Liver (tissue), 9 donors: ENCODE results near the gene GPR176. TPM values are rescaled to one million over a fixed set of nuclear protein-coding genes. Genes with fewer than 3 reads are reported as not detected.

Experiments
- DNase-seq: peaks from one replicate; pipeline ENCODE4 v3.0.0-alpha.2; 2017; ENCODE audit warnings: low spot score
- H3K27ac ChIP-seq, 2 donors: one replicate each; pipeline ENCODE4 v1.7.0; 2013; ENCODE audit warnings: inconsistent platforms in 2 of 2, low read length in 2 of 2, control low read depth in 1 of 2, low read depth in 1 of 2, mild to moderate bottlenecking in 1 of 2
- H3K27me3 ChIP-seq, 4 donors: one replicate each; pipeline versions ENCODE4 v1.6.1 to v1.7.0; 2013; ENCODE audit warnings: low read length in 3 of 4, inconsistent platforms in 1 of 4, mild to moderate bottlenecking in 1 of 4, moderate library complexity in 1 of 4; ENCODE audit not compliant: control insufficient read depth in 4 of 4, insufficient read depth in 4 of 4
- H3K36me3 ChIP-seq, 4 donors: one replicate each; pipeline versions ENCODE4 v1.6.1 to v1.7.0; 2013; ENCODE audit warnings: low read length in 3 of 4, mild to moderate bottlenecking in 3 of 4, low read depth in 1 of 4, moderate library complexity in 1 of 4; ENCODE audit not compliant: control insufficient read depth in 4 of 4, insufficient read depth in 3 of 4
- H3K4me1 ChIP-seq, 4 donors: one replicate each; pipeline versions ENCODE4 v1.6.1 to v1.7.0; 2013; ENCODE audit warnings: low read length in 3 of 4, mild to moderate bottlenecking in 3 of 4, moderate library complexity in 1 of 4; ENCODE audit not compliant: control insufficient read depth in 4 of 4, insufficient read depth in 4 of 4
- H3K4me3 ChIP-seq, 3 donors: one replicate each; pipeline versions ENCODE4 v1.6.1 to v1.7.0; 2013; ENCODE audit warnings: low read length in 3 of 3, control low read depth in 1 of 3, low read depth in 1 of 3, mild to moderate bottlenecking in 1 of 3
- H3K9ac ChIP-seq, 2 donors: one replicate each; pipeline ENCODE4 v1.7.0; 2013; ENCODE audit warnings: low read length in 2 of 2, mild to moderate bottlenecking in 2 of 2, moderate library complexity in 2 of 2, control low read depth in 1 of 2, low read depth in 1 of 2
- H3K9me3 ChIP-seq, 4 donors: one replicate each; pipeline versions ENCODE4 v1.6.1 to v1.7.0; 2013; ENCODE audit warnings: low read length in 3 of 4; ENCODE audit not compliant: control insufficient read depth in 4 of 4
- EGR1 ChIP-seq, 2 donors: IDR thresholded peaks; 2 replicates each; pipeline ENCODE4 v1.6.1; 2016 to 2018; ENCODE audit warnings: antibody characterized with exemption in 2 of 2, low read depth in 2 of 2
- FOXA1 ChIP-seq: IDR thresholded peaks from 2 replicates; pipeline ENCODE4 v1.6.1; 2016; ENCODE audit warnings: antibody characterized with exemption
- FOXA2 ChIP-seq: IDR thresholded peaks from 2 replicates; pipeline ENCODE4 v1.6.1; 2016; ENCODE audit warnings: antibody characterized with exemption
- GABPA ChIP-seq, 2 donors: IDR thresholded peaks in 1 of 2; conservative IDR thresholded peaks in 1 of 2; 2 replicates each; pipeline ENCODE4 v1.6.1; 2016; ENCODE audit warnings: antibody characterized with exemption in 2 of 2, mild to moderate bottlenecking in 1 of 2, moderate library complexity in 1 of 2
- HNF4A ChIP-seq, 2 donors: conservative IDR thresholded peaks; 2 replicates each; pipeline ENCODE4 v1.6.1; 2016; ENCODE audit warnings: antibody characterized with exemption in 2 of 2, mild to moderate bottlenecking in 2 of 2
- HNF4G ChIP-seq: IDR thresholded peaks from 2 replicates; pipeline ENCODE4 v1.6.1; 2016; ENCODE audit warnings: antibody characterized with exemption
- JUND ChIP-seq, 2 donors: IDR thresholded peaks; 2 replicates each; pipeline ENCODE4 v1.6.1; 2016; ENCODE audit warnings: antibody characterized with exemption in 2 of 2
- NR2F2 ChIP-seq: IDR thresholded peaks from 2 replicates; pipeline ENCODE4 v1.6.1; 2016; ENCODE audit warnings: antibody characterized with exemption
- RAD21 ChIP-seq, 2 donors: IDR thresholded peaks; 2 replicates each; pipeline ENCODE4 v1.6.1; 2016; ENCODE audit warnings: antibody characterized with exemption in 2 of 2, mild to moderate bottlenecking in 2 of 2
- RXRA ChIP-seq, 2 donors: IDR thresholded peaks; 2 replicates each; pipeline ENCODE4 v1.6.1; 2017 to 2018; ENCODE audit warnings: antibody characterized with exemption in 2 of 2, mild to moderate bottlenecking in 1 of 2
- TAF1 ChIP-seq: conservative IDR thresholded peaks from 2 replicates; pipeline ENCODE4 v1.6.1; 2016; ENCODE audit warnings: antibody characterized with exemption, mild to moderate bottlenecking
- YY1 ChIP-seq: IDR thresholded peaks from 2 replicates; pipeline ENCODE4 v1.6.1; 2016; ENCODE audit warnings: antibody characterized with exemption, mild to moderate bottlenecking
- WGBS: extraction: QIAGEN DNeasy Blood & Tissue Kit; methylation state at CpG from one replicate; pipeline ENCODE4 v1.1.7; 2013; 5-methylcytosine and 5-hydroxymethylcytosine counted together
- polyA plus RNA-seq, 2 donors: library from polyadenylated mRNA; stranded (reverse) in 1 of 2; unstranded in 1 of 2; fragments of 200-250 nt in 1 of 2; fragments of >200 nt in 1 of 2; fragmentation: Nextera tagmentation in 1 of 2; extraction: Ambion mirVana in 1 of 2; gene quantifications; one replicate each; pipeline versions ENCODE4 v1.2.1 to v1.2.3, GENCODE V29; 2013 to 2015
- total RNA-seq, 2 donors: library from RNA; depleted of rRNA; stranded (reverse); fragments of >200 nt; gene quantifications; one replicate each; pipeline ENCODE4 v1.2.3, GENCODE V29; 2014
- TF ChIP-seq, protein P1 (sequence below): IDR thresholded peaks from 2 replicates; pipeline ENCODE4 v1.6.1; 2016; ENCODE audit warnings: antibody characterized with exemption
- TF ChIP-seq, protein P2 (sequence below): IDR thresholded peaks from 2 replicates; pipeline ENCODE4 v1.6.1; 2016; ENCODE audit warnings: antibody characterized with exemption
- TF ChIP-seq, protein P3 (sequence below): IDR thresholded peaks from 2 replicates; pipeline ENCODE4 v1.6.1; 2016; ENCODE audit warnings: antibody characterized with exemption
- TF ChIP-seq, protein P4 (sequence below): IDR thresholded peaks from 2 replicates; pipeline ENCODE4 v1.6.1; 2016; ENCODE audit warnings: antibody characterized with exemption, mild to moderate bottlenecking
- donor health status: healthy.
- donor health status: healthy.
- donor health status: healthy.
- donor health status: healthy.
- donor health status: healthy.

The GPR176 gene
- total and polyA plus RNA-seq, 4 donors: 0.44 to 1.7 (median 1.4) TPM

DNA sequence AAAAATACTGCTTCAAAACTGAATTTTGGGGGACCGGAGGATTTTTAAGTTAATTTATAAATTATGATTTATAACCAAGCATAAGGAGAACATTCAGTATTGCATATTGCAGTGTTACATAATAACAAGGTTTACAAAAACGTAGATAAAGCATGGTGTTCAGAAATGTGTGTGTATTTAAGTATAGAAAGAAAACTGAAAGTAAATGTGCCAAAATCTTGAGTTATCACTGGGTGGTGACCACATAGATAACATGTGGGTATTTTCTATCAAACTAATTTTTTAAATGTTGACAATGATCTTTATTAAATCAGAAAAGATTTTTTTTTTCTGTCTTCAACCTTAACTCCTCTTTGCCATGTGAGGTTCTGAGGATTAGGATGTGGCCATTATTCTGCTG is 46.5 kb upstream of the GPR176 start:
- 63% methylated on average over 2 of the region's 2 CpGs for WGBS
- no peaks in the 10 kb centered on the region for H3K9me3 ChIP-seq
- H3K4me1 ChIP-seq: no peaks in the 10 kb centered on the region
- H3K27ac ChIP-seq: no peak overlapping the region
- no peak overlapping the region for H3K4me3 ChIP-seq
- TF ChIP-seq FOXA2 (no peak), YY1 (no peak), RXRA (IDR thresholded peaks at IDR 0.05) (no peak), JUND (IDR thresholded peaks at IDR 0.05) (no peak), GABPA (IDR thresholded peaks at IDR 0.05 in 1 of 2, conservative IDR thresholded peaks at IDR 0.05 in 1 of 2) (no peak), TAF1 (no peak), EGR1 (IDR thresholded peaks at IDR 0.05; ENCODE audit: low read depth in 2 of 2) (no peak)
- TF ChIP-seq, protein P1, sequence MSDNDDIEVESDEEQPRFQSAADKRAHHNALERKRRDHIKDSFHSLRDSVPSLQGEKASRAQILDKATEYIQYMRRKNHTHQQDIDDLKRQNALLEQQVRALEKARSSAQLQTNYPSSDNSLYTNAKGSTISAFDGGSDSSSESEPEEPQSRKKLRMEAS: no peak
- TF ChIP-seq, protein P2, sequence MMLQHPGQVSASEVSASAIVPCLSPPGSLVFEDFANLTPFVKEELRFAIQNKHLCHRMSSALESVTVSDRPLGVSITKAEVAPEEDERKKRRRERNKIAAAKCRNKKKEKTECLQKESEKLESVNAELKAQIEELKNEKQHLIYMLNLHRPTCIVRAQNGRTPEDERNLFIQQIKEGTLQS: no peak
- TF ChIP-seq, protein P3, sequence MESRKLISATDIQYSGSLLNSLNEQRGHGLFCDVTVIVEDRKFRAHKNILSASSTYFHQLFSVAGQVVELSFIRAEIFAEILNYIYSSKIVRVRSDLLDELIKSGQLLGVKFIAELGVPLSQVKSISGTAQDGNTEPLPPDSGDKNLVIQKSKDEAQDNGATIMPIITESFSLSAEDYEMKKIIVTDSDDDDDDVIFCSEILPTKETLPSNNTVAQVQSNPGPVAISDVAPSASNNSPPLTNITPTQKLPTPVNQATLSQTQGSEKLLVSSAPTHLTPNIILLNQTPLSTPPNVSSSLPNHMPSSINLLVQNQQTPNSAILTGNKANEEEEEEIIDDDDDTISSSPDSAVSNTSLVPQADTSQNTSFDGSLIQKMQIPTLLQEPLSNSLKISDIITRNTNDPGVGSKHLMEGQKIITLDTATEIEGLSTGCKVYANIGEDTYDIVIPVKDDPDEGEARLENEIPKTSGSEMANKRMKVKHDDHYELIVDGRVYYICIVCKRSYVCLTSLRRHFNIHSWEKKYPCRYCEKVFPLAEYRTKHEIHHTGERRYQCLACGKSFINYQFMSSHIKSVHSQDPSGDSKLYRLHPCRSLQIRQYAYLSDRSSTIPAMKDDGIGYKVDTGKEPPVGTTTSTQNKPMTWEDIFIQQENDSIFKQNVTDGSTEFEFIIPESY: no peak
- peaks cover 10 to 36% (median 26%) of the 10 kb centered on the region in 4 donors for H3K36me3 ChIP-seq
- H3K9ac ChIP-seq: no peak overlapping the region
- DNase-seq: no peak
- no peaks in the 10 kb centered on the region for H3K27me3 ChIP-seq

DNA sequence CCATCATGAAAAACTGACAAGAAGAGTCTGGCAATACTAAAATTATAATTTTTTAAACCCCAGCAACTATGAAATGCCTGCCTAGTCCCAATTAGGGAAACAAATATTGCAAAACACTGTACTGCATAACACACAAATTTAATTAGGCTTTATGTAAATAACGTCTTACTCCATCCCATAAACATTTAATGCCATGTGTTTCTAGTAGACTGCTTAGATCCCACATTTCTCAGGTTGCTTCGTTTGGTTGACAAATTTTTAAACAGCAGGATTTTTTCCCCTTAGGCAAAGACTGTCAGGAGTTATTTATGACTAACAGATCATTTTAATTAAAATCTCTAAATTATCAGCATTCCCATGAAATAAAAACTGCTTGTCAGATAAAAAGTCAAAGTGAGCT is 43.7 kb upstream of the GPR176 start:
- H3K9ac ChIP-seq: no peak overlapping the region
- 89% methylated on average over 2 of the region's 2 CpGs for WGBS
- H3K27ac ChIP-seq: no peak overlapping the region
- TF ChIP-seq FOXA2: no peak
- TF ChIP-seq TAF1: no peak
- TF ChIP-seq, protein P4, sequence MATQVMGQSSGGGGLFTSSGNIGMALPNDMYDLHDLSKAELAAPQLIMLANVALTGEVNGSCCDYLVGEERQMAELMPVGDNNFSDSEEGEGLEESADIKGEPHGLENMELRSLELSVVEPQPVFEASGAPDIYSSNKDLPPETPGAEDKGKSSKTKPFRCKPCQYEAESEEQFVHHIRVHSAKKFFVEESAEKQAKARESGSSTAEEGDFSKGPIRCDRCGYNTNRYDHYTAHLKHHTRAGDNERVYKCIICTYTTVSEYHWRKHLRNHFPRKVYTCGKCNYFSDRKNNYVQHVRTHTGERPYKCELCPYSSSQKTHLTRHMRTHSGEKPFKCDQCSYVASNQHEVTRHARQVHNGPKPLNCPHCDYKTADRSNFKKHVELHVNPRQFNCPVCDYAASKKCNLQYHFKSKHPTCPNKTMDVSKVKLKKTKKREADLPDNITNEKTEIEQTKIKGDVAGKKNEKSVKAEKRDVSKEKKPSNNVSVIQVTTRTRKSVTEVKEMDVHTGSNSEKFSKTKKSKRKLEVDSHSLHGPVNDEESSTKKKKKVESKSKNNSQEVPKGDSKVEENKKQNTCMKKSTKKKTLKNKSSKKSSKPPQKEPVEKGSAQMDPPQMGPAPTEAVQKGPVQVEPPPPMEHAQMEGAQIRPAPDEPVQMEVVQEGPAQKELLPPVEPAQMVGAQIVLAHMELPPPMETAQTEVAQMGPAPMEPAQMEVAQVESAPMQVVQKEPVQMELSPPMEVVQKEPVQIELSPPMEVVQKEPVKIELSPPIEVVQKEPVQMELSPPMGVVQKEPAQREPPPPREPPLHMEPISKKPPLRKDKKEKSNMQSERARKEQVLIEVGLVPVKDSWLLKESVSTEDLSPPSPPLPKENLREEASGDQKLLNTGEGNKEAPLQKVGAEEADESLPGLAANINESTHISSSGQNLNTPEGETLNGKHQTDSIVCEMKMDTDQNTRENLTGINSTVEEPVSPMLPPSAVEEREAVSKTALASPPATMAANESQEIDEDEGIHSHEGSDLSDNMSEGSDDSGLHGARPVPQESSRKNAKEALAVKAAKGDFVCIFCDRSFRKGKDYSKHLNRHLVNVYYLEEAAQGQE: no peak
- no peaks in the 10 kb centered on the region for H3K9me3 ChIP-seq
- H3K36me3 ChIP-seq: peaks cover 10 to 36% (median 31%) of the 10 kb centered on the region in 4 donors
- DNase-seq: no peak
- H3K4me1 ChIP-seq: no peaks in the 10 kb centered on the region
- no peak overlapping the region for H3K4me3 ChIP-seq
- no peaks in the 10 kb centered on the region for H3K27me3 ChIP-seq

DNA sequence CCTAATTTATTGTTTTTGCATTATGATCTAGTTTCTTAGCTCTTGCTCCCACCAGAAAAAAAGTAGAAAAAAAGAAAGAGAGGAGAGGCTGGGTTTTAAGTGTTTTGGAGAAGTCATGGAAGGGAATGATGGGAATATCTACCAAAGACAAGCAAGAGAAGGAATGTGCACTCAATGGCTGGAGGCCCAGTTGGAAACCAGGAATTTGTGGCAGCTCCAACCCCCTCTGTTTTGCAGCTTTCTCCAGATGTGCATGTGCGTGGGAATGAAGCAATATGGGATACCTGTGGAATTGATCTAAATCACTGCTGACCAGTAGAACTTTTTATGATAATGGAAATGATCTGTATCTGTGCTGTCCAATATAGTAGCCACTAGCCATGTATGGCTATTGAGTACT is 41.0 kb upstream of the GPR176 start:
- Histone ChIP-seq H3K9ac (no peak overlapping the region), H3K4me1 (no peaks in the 10 kb centered on the region), H3K36me3 (peaks cover 11 to 45% (median 34%) of the 10 kb centered on the region in 4 donors), H3K27me3 (no peaks in the 10 kb centered on the region), H3K9me3 (no peaks in the 10 kb centered on the region), H3K27ac (no peak overlapping the region), H3K4me3 (no peak overlapping the region)
- no peak for DNase-seq
- WGBS: 94% methylated on average over 1 of the region's 1 CpG
- TF ChIP-seq FOXA2 (no peak), GABPA (IDR thresholded peaks at IDR 0.05 in 1 of 2, conservative IDR thresholded peaks at IDR 0.05 in 1 of 2) (no peak), HNF4A (conservative IDR thresholded peaks at IDR 0.05) (no peak), HNF4G (no peak), JUND (IDR thresholded peaks at IDR 0.05) (no peak), RAD21 (IDR thresholded peaks at IDR 0.05) (no peak), TAF1 (no peak), NR2F2 (no peak), RXRA (IDR thresholded peaks at IDR 0.05) (no peak), FOXA1 (no peak), YY1 (no peak)
- TF ChIP-seq, protein P1: no peak
- TF ChIP-seq, protein P4: no peak
- TF ChIP-seq, protein P2: no peak
